NAMALWA (cell line): Measurements from ENCODE around the gene CDH4.

Experiments
- DNase-seq: peaks from one replicate; pipeline ENCODE4 v3.0.0-alpha.2; 2015; ENCODE audit warnings: low spot score

The CDH4 gene

DNA sequence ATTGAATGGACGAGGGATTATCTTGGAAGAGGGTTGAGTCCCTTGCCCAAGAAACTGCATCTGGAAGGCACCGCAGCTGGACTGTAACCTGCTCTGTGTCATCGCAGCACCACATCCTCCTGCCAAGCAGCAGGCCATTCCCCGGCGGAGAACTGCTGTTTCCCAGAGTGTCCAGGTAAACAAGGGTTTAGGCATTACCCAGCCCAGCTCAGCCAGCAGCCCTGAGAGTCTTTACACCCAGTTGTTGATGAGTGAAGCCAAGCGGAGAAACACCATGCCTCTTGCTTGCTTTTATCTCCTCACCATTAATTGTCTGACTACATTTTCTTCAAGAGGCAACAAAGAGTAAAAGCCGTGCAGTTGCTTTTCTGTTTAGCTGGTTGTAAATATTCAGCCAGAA, 104.1 kb downstream of the CDH4 start:
- no peak for DNase-seq

DNA sequence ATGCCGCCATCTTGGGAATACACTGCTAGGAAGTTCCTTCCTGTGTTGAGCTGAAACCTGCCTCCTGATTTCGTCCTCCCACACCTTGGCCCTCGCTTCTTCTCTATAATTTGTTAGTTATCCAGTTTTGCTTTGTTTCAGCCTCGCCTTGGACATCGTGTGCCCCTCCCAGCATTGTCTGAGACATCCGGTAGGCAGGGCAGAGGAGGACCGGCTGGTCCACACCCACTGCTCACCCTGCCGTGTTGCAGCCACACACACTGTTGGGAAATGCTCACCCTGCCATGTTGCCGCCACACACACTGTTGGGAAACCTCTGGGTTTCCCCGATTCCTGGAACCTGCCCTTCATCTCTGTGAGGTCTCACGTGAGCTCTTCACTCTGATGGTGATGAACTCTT, 105.1 kb downstream of the CDH4 start:
- no peak for DNase-seq

DNA sequence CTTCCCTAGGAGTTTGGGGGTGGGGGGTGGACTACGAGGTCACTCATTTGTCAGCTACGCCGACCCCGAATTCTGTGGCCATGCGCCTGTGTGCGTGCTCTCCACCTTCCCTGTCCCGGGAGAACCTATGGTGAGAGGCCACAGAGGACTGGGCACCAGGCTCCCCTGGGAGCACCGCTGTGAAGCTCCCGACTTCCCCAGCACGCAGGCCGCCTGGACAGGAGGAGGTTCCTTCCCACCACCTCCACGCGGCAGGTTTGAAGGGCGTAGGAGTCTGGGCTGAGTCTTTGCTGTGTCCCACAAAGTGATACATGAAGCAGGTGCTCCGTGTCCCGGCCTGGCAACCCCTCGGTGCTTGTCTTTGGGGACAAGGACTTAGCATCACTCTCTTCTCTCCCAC, 107.2 kb downstream of the CDH4 start:
- no peak for DNase-seq

DNA sequence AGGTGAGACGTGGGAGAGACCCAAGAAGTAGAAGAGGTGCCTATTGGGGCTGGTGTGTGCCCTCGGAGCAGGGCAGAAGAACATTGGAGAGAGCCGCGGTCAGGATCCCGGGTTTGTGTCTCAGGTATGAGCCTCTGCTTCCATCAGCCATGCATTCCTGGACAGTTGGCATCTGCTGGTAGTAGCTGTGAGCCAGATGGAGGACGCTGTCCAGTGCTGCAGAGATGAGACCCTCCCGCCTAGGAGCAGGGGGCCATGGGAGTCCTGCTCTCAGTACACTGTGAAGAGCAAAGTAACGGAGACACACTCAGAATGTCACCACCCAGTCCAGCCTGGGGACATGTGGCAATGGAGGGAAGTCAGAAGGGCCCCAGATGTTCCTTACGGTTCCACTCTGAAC, 108.2 kb downstream of the CDH4 start:
- no peak for DNase-seq

DNA sequence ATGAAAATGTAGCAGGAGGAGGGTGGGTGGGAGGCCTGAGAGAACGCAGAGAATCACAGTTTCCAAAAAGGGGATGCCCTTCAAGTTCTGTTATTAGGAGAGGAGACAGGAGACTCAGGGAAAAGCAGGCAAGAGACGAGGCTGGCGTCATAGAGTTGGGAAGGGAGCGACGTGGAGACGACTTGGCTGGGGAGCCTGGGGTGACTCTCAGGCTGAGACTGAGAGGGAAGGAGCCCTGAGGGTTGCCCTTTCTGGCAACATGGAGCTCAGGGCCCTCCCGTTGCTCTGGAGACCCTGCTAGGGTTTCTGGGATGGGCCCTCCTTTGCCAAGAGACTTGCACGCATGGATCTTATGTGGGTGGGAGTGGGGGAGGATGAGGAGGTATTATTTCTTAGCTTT, 108.9 kb downstream of the CDH4 start:
- DNase-seq, result no peak

DNA sequence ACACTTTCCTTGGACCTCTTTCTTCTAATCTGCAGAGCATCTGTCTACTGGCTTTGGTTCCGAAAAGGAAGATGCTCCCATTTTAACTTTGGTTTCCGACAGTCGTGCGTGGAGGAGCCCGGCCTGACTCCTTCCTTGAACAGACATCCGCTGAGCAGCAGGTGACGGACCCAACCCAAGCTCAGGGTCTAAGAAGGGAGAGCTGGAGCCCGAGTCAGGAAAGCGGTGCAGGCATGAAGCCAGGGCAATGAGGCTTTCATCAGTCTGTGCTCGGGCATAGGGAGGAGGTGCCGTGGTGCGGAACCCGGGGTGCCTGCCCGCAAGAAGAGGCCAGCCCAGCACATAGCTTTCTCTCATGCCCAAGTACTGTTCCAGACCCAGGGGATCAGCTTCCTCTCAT, 109.4 kb downstream of the CDH4 start:
- no peak for DNase-seq

DNA sequence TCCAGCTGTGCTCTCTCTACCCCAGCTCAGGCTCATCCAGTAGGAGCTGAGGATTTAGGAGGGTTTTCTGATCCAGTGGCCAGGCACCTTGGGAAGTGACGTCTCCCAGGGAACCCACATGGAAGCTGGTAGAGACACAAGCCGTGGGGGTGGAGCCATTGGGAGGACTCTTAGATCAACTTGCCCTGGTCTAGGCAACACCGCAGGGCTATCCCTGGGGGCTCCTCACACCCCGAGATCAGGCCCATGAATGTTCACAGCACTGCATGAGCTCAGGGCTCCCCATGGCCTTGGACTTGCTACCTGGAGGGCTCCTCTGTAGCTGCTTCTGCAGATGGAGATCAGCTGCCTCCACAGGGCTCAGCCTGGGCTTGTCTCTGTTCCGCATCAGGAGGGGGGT, 112.1 kb downstream of the CDH4 start:
- no peak for DNase-seq

DNA sequence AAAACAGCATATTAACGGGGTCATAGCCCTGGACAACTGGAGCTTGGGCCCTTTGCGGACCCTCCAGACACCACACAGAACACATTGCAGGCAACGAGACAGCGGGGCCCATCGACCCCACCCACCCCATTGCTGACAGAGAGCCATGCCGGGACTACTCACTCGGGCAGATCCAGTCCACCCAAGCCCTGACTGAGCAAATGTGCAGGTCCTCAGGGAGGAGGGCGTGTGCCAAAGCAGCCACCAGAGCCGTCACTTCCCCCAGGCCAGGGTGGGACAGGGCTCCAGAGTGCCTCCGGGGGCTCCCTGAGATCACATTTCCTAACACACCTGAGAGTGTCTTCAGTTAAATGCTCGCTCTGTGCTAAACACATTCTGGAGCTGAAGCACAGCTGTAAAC, 114.9 kb downstream of the CDH4 start:
- DNase-seq, result no peak

DNA sequence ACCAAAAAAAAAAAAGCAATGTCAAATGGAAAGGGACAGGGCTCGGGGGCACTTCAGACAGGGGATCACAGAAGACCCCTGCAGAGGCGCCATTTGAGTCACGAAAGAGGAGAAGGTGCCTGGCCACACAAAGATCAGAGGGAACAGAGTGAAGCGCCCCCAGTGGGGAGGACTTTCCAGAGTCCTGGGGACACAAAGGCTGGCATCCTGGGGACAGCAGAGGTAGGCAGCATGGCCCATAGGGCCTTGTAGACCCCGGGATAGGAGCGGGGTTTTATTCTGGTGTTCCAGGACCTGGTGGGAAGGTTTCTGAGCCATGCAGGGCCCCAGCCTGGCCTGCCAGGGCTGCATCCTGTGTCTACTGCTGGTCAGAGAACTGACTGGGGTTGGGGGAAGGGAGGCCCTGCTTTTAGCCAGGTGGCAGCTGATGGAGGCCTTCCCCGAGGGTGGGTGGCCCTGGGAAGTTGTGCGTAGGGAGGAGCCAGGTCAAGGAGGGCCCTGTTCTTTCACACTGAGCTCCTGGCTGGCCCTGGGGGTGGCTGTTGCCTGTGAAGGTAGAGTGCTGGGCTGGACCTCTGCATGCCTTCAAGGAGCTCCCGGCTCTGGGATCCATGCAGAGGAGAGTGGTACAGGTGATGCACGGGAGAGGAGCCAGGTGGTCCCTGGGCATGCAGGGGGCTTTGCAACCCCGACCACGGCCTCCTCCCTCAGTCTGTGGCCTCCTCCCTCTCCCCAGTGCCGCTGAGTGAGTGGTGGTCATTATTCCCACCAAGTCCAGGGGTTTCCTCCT, 117.9 kb downstream of the CDH4 start:
- no peak for DNase-seq

DNA sequence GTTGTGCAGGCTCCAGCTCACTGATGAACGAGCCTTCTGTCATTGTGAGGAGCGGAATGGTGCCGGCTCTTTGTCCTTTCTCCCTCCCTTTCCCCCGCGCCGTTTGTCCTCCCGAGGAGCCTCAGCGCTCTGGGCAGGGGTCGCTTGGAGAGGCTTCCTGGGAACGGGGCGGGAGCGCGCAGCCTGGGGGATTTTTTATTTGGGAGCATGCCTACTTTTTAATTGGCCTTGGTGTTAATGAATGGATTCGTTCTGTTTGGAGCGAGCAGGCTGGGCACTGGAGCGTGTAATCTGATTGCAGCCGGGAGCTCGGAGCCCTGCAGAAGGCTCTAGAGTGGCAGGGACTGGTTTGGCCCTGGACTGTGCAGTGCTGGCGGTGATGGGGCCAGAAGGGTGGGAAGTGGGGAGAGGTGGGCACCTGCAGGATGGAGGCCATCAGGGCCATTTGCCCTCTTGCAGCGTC, 118.8 kb downstream of the CDH4 start:
- DNase-seq, result no peak

DNA sequence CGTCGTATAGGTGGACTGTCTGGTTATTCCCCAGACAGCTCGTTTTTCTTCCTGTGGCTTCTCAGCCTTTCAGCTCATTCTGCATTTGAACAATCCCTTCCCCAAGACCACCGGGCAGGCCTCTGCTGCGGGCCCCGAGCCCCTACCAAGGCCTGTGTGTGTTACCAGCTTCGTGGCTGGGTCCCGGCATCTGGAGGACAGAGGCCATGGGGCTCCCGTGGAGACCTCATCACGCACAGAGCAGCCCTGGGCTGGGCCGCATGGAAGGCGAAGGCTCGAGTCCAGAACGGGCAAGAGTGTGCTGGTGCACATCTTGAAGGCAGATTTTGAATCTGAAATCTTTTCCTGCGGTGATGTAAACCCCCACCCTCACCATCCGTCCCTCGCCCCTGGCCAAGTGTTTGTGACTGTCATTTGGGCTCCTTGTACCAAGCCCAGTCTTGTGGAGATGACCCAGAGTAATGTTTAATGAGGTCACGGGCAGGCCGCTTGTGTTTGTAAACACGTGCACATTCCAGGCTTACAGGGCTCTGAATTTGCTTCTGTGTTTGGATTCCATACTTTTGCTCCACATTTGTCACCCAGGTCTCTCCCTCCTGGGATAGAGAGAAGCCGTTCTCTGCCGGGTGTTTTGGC, 119.6 kb downstream of the CDH4 start:
- DNase-seq, result no peak

DNA sequence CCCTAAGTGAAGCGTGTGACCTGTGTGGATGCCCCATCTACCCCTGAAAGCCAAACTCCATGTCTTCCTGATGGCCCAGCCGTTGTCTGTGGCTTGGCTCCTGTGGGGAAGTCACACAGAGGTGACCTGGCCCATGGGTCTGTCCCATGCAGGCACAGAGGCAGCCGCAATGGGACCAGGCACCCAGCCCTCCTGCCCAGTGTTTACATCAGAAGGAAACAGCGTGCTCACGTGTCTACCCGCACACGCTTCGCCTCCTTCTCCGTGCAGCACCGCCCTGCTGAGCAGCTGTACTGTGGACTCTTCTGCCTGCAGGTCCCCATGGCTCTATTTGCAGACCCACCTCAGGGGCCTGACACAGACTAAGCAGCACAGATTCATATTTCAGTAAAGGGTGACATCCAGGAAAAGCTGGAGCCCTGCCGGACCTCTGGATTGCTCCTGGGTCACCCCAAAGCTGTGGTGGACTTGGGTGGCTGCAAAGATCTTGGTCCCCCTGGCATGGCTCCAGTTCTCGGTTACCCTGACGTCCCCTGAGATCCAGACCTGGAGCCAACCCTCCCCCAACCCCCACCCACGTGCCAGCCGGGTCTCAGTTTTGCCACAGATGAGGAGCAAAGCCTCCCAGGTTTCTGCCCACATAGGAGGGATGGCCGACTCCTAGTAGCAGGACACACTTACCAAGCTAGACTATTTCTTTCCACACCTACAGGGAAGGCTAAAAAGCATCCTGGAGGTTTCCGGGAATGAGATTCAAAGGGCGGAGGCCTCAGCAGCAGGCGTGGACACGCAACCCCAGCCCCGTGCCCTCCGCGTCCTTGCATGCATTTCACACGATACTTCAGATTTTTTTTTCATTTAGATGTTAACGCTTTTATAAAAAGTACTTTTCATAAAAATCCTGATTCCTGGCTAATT, 120.3 kb downstream of the CDH4 start:
- no peak for DNase-seq

DNA sequence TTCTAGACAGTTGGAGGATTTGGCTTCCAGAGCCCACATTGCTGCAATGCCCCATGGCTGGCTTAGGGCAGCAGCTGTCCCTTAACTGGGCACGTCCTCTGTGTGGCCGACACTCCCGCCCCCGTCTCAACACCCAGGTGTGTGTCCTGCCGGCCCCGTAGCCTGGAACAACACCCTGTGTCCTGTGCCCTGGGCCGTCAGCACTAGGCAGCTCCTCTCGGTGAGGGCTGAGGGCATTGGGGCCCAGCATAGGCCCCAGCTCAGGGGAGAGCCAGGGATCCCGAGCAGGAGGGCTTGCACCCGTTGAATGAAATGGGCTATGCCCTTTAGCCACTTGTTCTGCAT, 121.0 kb downstream of the CDH4 start:
- no peak for DNase-seq

DNA sequence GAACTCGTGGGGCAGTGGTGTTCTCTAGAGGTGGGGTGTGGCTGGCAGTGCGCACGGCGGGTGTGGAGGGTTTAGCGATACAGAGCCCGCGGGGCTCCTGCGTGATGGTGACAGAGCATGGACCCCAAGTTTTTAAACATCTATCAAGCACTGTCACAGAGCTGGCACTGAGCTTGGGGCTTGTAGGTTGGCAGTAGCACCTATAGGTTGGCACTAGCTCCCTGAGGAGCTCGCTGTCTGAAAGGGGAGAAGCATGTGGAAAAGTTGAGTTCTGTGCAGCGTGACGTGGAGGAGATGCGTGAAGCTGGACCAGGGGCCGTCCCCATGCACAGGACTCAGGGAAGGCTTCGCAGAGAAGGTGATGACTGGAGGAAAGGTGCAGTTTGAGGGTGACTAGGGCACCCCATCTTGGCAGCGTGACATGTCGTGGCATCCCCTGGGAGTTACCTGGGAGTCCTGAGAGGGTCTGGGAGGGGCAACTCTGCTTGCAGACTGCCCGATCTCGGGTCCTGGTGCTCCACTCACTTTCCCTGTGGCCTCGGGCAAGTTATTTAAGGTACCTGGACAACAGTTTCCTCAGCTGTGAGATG, 122.0 kb downstream of the CDH4 start:
- no peak for DNase-seq

DNA sequence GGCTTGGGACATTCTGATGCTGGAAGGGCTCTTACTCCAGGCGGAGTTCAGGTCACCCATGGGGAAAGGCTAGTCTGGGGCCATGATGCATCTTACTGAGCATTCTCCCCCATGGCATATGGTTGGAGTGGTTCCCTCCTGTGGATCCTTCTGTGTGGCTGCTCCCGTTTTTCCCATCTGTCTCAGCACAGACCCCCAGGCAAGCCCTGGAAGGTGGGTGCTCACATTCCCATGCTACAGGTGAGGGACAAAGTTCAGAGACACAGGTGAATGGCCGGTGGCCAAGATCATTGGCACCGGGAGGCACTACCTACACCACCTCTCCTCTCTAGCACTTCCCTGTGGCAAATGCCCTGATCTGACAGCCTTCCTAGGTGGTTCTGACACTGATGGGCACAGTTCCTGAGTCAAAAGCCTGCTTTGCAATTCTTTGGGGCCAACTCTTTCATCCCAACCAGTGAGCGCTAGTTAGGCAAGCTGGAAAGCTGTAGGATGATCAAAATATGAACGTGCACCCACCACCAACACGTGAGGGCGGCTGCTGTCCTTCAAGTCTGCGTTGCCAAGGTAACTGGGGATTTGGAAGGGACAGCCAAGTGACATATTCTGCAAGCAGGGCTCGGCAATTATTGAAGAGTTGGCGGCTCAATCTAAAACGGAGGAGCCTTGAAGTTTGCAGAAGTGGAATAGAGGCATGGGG, 124.6 kb downstream of the CDH4 start:
- DNase-seq, result no peak

DNA sequence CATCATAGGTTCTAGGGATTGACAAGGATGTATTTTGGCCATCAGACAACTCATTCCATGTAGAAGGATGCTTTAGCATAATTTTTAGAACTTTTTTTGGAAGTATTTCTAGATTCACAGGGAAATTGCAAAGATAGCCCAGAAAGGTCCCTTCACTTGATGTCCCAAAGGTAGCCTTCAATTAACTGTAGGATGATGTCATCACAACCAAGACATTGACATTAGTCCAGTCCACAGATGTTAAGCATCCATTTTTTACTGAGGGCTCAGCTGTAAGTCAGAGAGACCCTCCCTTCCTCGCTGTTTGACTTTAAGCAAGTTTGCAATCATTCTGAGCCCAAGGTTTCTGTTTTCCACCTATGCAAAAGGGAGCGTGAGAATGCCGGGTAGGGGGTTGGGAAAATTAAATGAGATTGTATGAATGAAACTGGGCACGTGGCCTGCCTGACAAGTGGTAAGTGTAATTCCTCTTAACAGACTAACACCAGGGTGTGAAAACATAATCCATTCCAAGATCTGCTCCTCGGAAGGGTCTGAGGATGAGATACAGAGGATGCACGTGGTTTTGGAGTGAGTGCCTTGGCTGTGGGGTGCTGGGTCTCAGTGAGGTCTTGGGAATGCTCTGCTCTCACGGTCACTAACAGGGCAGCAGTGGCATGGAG, 126.8 kb downstream of the CDH4 start:
- DNase-seq, result no peak

DNA sequence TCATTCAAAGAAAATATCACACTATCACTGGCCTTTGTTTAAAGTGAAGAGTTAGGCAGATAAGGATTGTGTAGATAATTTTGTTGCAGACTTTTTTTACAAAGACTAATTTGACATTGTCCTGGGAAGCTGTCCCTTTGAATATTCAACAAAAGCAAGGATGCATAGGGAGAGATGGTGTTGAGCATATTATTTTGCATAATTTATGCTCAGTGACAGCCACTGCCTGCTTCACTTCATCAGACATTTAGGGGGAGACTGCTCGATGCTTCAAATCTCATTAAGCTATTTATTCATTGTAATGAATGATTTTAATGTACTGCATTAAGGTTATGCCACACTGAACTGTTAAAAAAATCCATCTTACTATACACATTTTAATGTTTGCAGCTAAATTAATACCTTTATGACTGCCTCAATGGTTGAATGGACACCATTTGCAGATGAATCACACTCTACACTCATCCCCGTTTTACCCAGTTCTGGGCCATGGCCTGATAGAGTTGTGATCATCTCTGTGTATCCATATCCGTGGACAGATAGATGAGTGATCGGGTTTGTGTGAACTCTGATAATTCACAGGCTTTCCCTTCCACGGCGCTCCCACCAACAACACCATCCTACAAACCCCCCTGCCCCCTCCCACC, 128.0 kb downstream of the CDH4 start:
- DNase-seq, result no peak

DNA sequence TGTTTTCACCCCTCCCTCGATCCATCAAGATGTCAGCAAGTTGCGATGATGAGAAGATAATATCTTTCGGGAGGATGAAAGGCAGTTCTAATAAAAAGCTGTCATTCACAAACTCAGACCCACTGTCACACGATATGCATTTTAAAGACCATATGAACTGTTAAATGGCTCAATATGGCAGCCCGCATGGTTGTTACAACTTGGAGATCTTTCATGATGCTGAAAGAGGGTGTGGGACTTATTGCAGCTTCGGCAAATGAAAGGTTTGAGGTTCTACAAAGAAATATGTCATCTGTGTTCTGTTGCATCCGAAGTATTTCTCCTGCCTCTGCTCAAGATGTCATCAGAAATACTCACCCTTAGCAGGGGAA, 128.5 kb downstream of the CDH4 start:
- DNase-seq, result no peak

DNA sequence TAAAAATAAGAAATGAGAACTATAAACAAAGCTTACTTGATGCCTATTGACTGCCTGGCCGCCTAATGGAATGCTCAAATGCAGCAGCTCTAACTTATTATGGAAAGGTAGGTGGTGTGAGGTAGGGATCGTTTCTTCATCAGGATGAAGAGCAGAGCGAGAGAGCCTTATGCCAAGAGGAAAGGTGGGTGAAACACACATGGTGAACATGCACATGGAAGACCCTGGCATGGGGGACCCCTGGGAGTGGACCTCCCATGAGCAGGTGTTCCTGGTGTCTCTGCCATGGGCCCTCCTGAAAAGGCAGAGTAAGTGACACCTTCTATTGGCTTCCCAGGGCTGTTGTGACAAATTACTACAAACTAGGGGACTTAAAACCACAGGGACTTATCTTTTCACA, 130.1 kb downstream of the CDH4 start:
- DNase-seq, result no peak

DNA sequence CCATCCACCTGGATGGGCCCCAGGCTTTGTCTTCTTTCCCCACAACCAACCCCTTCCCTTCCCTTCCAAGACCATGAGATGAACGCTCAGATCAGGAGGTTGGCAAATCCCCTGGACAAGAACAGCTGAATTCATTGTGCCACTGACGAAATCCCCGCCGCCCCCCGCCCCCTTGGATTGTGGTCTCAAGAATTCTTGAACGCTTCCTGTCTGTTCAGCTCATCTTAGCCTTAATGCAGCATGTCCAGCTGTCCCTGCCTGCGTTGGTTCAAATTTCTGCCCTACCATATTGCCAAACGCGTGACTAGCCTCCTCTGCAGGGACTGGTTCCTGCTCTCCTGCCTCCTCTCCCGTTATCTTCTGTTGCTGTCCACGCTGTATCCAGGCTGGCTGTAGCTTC, 133.2 kb downstream of the CDH4 start:
- DNase-seq, result no peak

DNA sequence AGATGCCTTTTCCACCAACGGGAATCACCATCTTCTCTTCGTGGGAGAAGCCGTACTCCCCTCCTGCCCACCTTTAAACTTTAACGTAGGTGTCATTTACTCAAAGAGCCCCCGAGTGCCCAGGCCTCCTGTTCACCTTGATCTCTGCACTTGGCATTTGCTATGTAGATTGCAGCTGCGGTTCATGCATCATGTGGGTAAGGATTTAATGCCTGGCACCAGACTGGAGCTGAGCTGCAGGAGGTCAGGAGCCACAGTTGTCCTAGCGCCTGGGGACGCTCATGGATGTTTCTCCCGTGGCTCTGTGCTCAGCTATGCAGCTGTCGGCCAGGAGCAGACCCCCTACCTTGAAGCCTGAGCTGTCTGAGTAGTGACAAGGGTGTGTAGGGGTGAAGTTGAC, 133.7 kb downstream of the CDH4 start:
- no peak for DNase-seq
